H1 (cell line): ENCODE measurements around the gene CLIC1. TPM values are rescaled to one million over a fixed set of nuclear protein-coding genes. Genes with fewer than 3 reads are reported as not detected.

Experiments
- ASH2L ChIP-seq: fragments of 200-600, 300-600 bp; sonication (generic); IDR thresholded peaks from one replicate; pipeline ENCODE4 v1.7.1; 2017; ENCODE audit warnings: low read length
- RAD21 ChIP-seq, 2 experiments: IDR thresholded peaks in 1 of 2; conservative IDR thresholded peaks in 1 of 2; 2 replicates each; pipeline ENCODE4 v1.6.1; 2011; ENCODE audit warnings: low read depth in 2 of 2, low read length in 2 of 2, improper control_type of control experiment in 1 of 2, inconsistent platforms in 1 of 2, mild to moderate bottlenecking in 1 of 2, moderate library complexity in 1 of 2
- polyA plus RNA-seq, 7 experiments: library from polyadenylated mRNA; depleted of rRNA in 3 of 7; stranded (reverse) in 5 of 7; unstranded in 2 of 7; fragments of >200 nt in 5 of 7; fragments of 200-250 nt in 2 of 7; gene quantifications; 1 replicate in 5 of 7; 2 replicates in 1 of 7; 4 replicates in 1 of 7; pipeline versions ENCODE4 v1.2.1 to v1.2.3, GENCODE V29; 2011 to 2013; ENCODE audit warnings: missing spikeins in 2 of 7, mixed read lengths in 2 of 7
- total RNA-seq: library from RNA; stranded (reverse); fragmentation: NEBNext Ultra II Directional; extraction: Animal tissue kit (Norgen Biotek cat#: 25700); gene quantifications from 2 replicates; pipeline ENCODE4 v1.2.1, GENCODE V29; 2021
- TF ChIP-seq, protein P1 (sequence below), 3 experiments: IDR thresholded peaks; 1 replicate in 2 of 3; 2 replicates in 1 of 3; pipeline versions ENCODE4 v1.5.1 to v1.6.1; 2011; ENCODE audit warnings: low read length in 3 of 3, mild to moderate bottlenecking in 3 of 3, inconsistent platforms in 2 of 3, low read depth in 1 of 3, moderate library complexity in 1 of 3; ENCODE audit not compliant: insufficient read depth in 1 of 3; ENCODE audit errors: control extremely low read depth in 1 of 3
- TF ChIP-seq, protein P2 (sequence below): IDR thresholded peaks from 2 replicates; pipeline ENCODE4 v1.6.1; 2012; ENCODE audit warnings: inconsistent platforms

CLIC1 gene
- total and polyA plus RNA-seq, 2 of the 8 experiments (the other 6 are each of a cell fraction or from before 2014, with no cell fraction given): 250 to 277 TPM

DNA sequence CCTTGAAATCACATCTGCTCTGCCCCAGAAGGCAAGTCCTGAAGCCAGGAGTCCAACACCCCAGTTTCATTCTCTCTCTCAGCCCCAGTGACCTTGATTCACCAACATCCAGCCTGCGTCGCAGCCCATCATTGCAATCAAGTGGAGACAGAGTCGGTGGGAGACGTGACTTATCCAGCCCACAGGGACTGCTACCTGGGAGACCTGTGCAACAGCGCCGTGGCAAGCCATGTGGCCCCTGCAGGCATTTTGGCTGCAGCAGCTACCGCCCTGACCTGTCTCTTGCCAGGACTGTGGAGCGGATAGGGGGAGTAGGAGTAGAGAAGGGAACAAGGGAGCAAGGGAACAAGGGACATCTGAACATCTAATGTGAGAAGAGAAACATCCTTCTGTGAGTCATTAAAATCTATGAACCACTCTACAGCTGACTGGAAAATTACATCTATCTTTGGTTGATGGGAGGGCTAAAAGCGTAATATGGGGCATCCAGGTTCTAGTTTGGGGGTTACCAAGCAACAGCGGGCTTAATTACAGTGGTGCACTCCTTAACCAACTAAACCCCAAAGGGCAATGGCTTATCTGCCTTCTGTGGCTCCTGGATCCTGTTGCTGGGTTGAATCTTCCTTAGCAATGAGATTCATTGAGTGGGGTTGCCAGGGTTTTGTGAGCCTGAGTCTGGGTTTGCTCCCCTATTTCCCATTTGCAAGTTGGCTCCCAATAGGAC, 18.7 kb downstream of the CLIC1 start (continued):
- TF ChIP-seq, protein P1, sequence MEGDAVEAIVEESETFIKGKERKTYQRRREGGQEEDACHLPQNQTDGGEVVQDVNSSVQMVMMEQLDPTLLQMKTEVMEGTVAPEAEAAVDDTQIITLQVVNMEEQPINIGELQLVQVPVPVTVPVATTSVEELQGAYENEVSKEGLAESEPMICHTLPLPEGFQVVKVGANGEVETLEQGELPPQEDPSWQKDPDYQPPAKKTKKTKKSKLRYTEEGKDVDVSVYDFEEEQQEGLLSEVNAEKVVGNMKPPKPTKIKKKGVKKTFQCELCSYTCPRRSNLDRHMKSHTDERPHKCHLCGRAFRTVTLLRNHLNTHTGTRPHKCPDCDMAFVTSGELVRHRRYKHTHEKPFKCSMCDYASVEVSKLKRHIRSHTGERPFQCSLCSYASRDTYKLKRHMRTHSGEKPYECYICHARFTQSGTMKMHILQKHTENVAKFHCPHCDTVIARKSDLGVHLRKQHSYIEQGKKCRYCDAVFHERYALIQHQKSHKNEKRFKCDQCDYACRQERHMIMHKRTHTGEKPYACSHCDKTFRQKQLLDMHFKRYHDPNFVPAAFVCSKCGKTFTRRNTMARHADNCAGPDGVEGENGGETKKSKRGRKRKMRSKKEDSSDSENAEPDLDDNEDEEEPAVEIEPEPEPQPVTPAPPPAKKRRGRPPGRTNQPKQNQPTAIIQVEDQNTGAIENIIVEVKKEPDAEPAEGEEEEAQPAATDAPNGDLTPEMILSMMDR (IDR thresholded peaks at IDR 0.05; ENCODE audit: control extremely low read depth in 1 of 3, insufficient read depth in 1 of 3, low read depth in 1 of 3, low read length in 3 of 3): peak; percentile 52 to 74 (median 72); a peak in 3 of 4 replicates
- peak; percentile 50 to 56; a peak in 3 of 4 replicates for TF ChIP-seq RAD21 (IDR thresholded peaks at IDR 0.05 in 1 of 2, conservative IDR thresholded peaks at IDR 0.05 in 1 of 2; ENCODE audit: low read depth in 2 of 2, low read length in 2 of 2)
- TF ChIP-seq, protein P2, sequence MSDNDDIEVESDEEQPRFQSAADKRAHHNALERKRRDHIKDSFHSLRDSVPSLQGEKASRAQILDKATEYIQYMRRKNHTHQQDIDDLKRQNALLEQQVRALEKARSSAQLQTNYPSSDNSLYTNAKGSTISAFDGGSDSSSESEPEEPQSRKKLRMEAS: peak; percentile 83
- TF ChIP-seq ASH2L: no peak
